Spleen (tissue), 11 donors: Measurements from ENCODE around the gene CLPSL1. TPM values are rescaled to one million over a fixed set of nuclear protein-coding genes. Genes with fewer than 3 reads are reported as not detected.

Experiments
- DNase-seq: peaks from one replicate; pipeline ENCODE4 v3.0.0-alpha.2; 2020
- H3K27ac ChIP-seq, 8 donors: fragments of 200-600 bp; sonication (generic) in 7 of 8; 1 replicate in 4 of 8; 2 replicates in 4 of 8; pipeline versions ENCODE4 v1.5.0 to v1.8.0; 2016 to 2021; ENCODE audit warnings: inconsistent platforms in 4 of 8, mild to moderate bottlenecking in 4 of 8, moderate library complexity in 1 of 8
- H3K27me3 ChIP-seq, 7 donors: fragments of 200-600 bp; sonication (generic) in 6 of 7; replicated peaks in 1 of 7; 1 replicate in 4 of 7; 2 replicates in 3 of 7; pipeline versions ENCODE4 v1.5.0 to v1.8.0; 2016 to 2021; ENCODE audit warnings: inconsistent platforms in 3 of 7, mild to moderate bottlenecking in 1 of 7
- H3K36me3 ChIP-seq, 6 donors: fragments of 200-600 bp; sonication (generic) in 5 of 6; 1 replicate in 4 of 6; 2 replicates in 2 of 6; pipeline versions ENCODE4 v1.5.0 to v1.8.0; 2016 to 2021; ENCODE audit warnings: inconsistent platforms in 2 of 6
- H3K4me1 ChIP-seq, 6 donors: fragments of 200-600 bp; sonication (generic) in 5 of 6; 1 replicate in 3 of 6; 2 replicates in 3 of 6; pipeline versions ENCODE4 v1.5.0 to v1.8.0; 2016 to 2021; ENCODE audit warnings: inconsistent platforms in 3 of 6
- H3K4me3 ChIP-seq, 8 donors: fragments of 200-600 bp; sonication (generic) in 7 of 8; 1 replicate in 4 of 8; 2 replicates in 4 of 8; pipeline versions ENCODE4 v1.5.0 to v1.8.0; 2016 to 2021; ENCODE audit warnings: inconsistent platforms in 4 of 8, mild to moderate bottlenecking in 4 of 8, moderate library complexity in 2 of 8
- H3K9me3 ChIP-seq, 8 donors: fragments of 200-600 bp; sonication (generic) in 7 of 8; 1 replicate in 4 of 8; 2 replicates in 4 of 8; pipeline versions ENCODE4 v1.5.0 to v1.8.0; 2016 to 2021; ENCODE audit warnings: inconsistent platforms in 4 of 8
- CTCF ChIP-seq, 11 experiments: fragments of 200-600 bp in 7 of 11; fragments of 450-650 bp in 4 of 11; sonication (generic) in 4 of 11; IDR thresholded peaks in 8 of 11; conservative IDR thresholded peaks in 3 of 11; 1 replicate in 7 of 11; 2 replicates in 4 of 11; pipeline versions ENCODE4 v1.4.0 to v1.8.0; 2016 to 2021; ENCODE audit warnings: antibody characterized with exemption in 11 of 11, inconsistent platforms in 4 of 11, mild to moderate bottlenecking in 1 of 11
- POLR2A ChIP-seq, 3 donors: fragments of 450-650 bp; IDR thresholded peaks; one replicate each; pipeline ENCODE4 v1.5.1; 2017; ENCODE audit warnings: antibody characterized with exemption in 3 of 3, mild to moderate bottlenecking in 1 of 3
- POLR2AphosphoS5 ChIP-seq, 3 donors: sonication (generic); formaldehyde crosslinking; IDR thresholded peaks; one replicate each; pipeline ENCODE4 v1.5.1; 2017; ENCODE audit warnings: antibody characterized with exemption in 3 of 3
- WGBS, 5 donors: extraction: QIAGEN DNeasy Blood & Tissue Kit in 3 of 5; methylation state at CpG; one replicate each; pipeline versions ENCODE4 v1.1.5 to v1.1.7; 2013 to 2018; 5-methylcytosine and 5-hydroxymethylcytosine counted together
- intact Hi-C: fragments of 100-400 bp; cut with DNase I; formaldehyde crosslinking; loops from one replicate; pipeline ENCODE4 v1.15.0; 2023; ENCODE audit warnings: low total_unique reads
- polyA plus RNA-seq, 3 donors: library from polyadenylated mRNA; stranded (reverse); fragments of 200-250 nt; gene quantifications; one replicate each; pipeline ENCODE4 v1.2.1, GENCODE V29; 2013
- total RNA-seq, 7 donors: library from RNA; depleted of rRNA in 3 of 7; stranded (reverse); fragments of >200 nt in 3 of 7; fragmentation: NEBNext Ultra II Directional in 4 of 7; extraction: Animal tissue kit (Norgen Biotek cat#: 25700) in 4 of 7; gene quantifications; one replicate each; pipeline versions ENCODE4 v1.1.0 to v1.2.1, GENCODE V29; 2016 to 2021
- donor health status: healthy with polysubstance abuse.
- donor health status: DM: no; HTN: no; CAD: no; lungs with moderate emphysema.
- donor health status: DM: no; HTN: no; CAD: no.
- donor health status: Bipolar disorder and iron deficiency.
- donor health status: healthy.
- donor health status: DM: no; HTN: no; CAD: no.
- donor health status: DM: yes; HTN: yes; CAD: no.

CLPSL1 gene
- total and polyA plus RNA-seq, 10 donors: not detected

GRCh38 chr6:35776364-35777215, 4.2 kb upstream of the CLPSL1 start, which contains the start of gene CLPSL2:
Gene CLPSL2, plus strand, starts transcription at chr6:35776598. Its CDS starts 21 bp downstream, at chr6:35776619.
- Histone ChIP-seq H3K4me1 (peaks cover 0 to 20% (median 10%) of the 10 kb centered on the region in 6 donors), H3K9me3 (no peaks in the 10 kb centered on the region), H3K36me3 (no peaks in the 10 kb centered on the region), H3K4me3 (peak within 1 kb of the TSS; percentile 25 to 69 (median 42)), H3K27ac (no peak within 1 kb of the TSS), H3K27me3 (peaks cover 0 to 25% (median 18%) of the 10 kb centered on the region in 7 donors)
- TF ChIP-seq POLR2A (IDR thresholded peaks at IDR 0.05) (no peak), POLR2AphosphoS5 (IDR thresholded peaks at IDR 0.05) (no peak), CTCF (IDR thresholded peaks at IDR 0.05 in 8 of 11, conservative IDR thresholded peaks at IDR 0.05 in 3 of 11) (no peak)
- WGBS, 5 donors: 3 to 7% (median 4%) methylated on average over 35 to 56 of the region's 56 CpGs
- intact Hi-C loops: no loop called here
- DNase-seq: peak; percentile 79

GRCh38 chr6:35777356-35778102, 3.3 kb upstream of the CLPSL1 start:
- intact Hi-C loops: no loop called here
- no peak for DNase-seq
- Histone ChIP-seq H3K4me3 (no peak overlapping the region), H3K27ac (no peak overlapping the region), H3K36me3 (no peaks in the 10 kb centered on the region), H3K27me3 (peaks cover 0 to 25% (median 19%) of the 10 kb centered on the region in 7 donors), H3K9me3 (no peaks in the 10 kb centered on the region), H3K4me1 (peaks cover 0 to 18% (median 10%) of the 10 kb centered on the region in 6 donors)
- TF ChIP-seq POLR2AphosphoS5 (IDR thresholded peaks at IDR 0.05) (no peak), CTCF (IDR thresholded peaks at IDR 0.05 in 8 of 11, conservative IDR thresholded peaks at IDR 0.05 in 3 of 11) (no peak), POLR2A (IDR thresholded peaks at IDR 0.05) (no peak)
- 83 to 90% (median 85%) methylated on average over 9 to 10 of the region's 10 CpGs for WGBS, 5 donors

DNA sequence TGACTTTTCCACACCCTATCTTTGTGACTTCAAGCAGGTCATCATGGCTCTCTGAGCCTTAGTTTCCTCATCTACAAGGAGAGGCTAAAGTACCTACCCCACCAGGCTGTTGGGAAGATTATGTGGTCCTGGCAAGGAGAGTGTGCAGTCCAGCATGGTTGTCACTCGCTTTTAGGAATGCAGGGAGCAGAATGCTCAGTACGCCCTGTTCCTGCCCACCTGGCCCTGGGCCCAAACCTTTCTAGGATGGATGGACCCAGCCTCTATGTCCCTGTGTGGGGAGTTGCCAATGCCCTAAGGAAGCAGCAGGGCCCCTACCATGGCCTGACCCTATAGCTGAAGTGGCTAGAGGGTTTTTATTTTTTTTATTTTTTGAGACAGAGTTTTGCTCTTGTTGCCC, 2.4 kb upstream of the CLPSL1 start:
- intact Hi-C loops: no loop called here
- H3K27me3 ChIP-seq: peaks cover 0 to 25% (median 19%) of the 10 kb centered on the region in 7 donors
- no peaks in the 10 kb centered on the region for H3K36me3 ChIP-seq
- 69 to 95% (median 91%) methylated on average over 2 of the region's 2 CpGs for WGBS, 5 donors
- DNase-seq: no peak
- H3K9me3 ChIP-seq: no peaks in the 10 kb centered on the region
- TF ChIP-seq CTCF (IDR thresholded peaks at IDR 0.05 in 8 of 11, conservative IDR thresholded peaks at IDR 0.05 in 3 of 11) (no peak), POLR2AphosphoS5 (IDR thresholded peaks at IDR 0.05) (no peak)
- no peak overlapping the region for H3K4me3 ChIP-seq
- H3K27ac ChIP-seq: no peak overlapping the region
- peaks cover 0 to 18% (median 10%) of the 10 kb centered on the region in 6 donors for H3K4me1 ChIP-seq

GRCh38 chr6:35781290-35781689, 471 bp downstream of the CLPSL1 start:
- intact Hi-C loops: no loop called here
- no peak for DNase-seq
- Histone ChIP-seq H3K27ac (no peak overlapping the region), H3K4me1 (peaks cover 0 to 11% (median 7%) of the 10 kb centered on the region in 6 donors), H3K4me3 (no peak overlapping the region), H3K9me3 (no peaks in the 10 kb centered on the region), H3K27me3 (peaks cover 0 to 31% (median 10%) of the 10 kb centered on the region in 7 donors), H3K36me3 (no peaks in the 10 kb centered on the region)
- TF ChIP-seq POLR2A (IDR thresholded peaks at IDR 0.05): no peak
- TF ChIP-seq CTCF (IDR thresholded peaks at IDR 0.05 in 8 of 11, conservative IDR thresholded peaks at IDR 0.05 in 3 of 11): no peak
- no peak for TF ChIP-seq POLR2AphosphoS5 (IDR thresholded peaks at IDR 0.05)
- 94 to 98% (median 96%) methylated on average over 2 of the region's 2 CpGs for WGBS, 5 donors
